ENCODE measurements around the gene KLF1.

KLF1 gene

DNA sequence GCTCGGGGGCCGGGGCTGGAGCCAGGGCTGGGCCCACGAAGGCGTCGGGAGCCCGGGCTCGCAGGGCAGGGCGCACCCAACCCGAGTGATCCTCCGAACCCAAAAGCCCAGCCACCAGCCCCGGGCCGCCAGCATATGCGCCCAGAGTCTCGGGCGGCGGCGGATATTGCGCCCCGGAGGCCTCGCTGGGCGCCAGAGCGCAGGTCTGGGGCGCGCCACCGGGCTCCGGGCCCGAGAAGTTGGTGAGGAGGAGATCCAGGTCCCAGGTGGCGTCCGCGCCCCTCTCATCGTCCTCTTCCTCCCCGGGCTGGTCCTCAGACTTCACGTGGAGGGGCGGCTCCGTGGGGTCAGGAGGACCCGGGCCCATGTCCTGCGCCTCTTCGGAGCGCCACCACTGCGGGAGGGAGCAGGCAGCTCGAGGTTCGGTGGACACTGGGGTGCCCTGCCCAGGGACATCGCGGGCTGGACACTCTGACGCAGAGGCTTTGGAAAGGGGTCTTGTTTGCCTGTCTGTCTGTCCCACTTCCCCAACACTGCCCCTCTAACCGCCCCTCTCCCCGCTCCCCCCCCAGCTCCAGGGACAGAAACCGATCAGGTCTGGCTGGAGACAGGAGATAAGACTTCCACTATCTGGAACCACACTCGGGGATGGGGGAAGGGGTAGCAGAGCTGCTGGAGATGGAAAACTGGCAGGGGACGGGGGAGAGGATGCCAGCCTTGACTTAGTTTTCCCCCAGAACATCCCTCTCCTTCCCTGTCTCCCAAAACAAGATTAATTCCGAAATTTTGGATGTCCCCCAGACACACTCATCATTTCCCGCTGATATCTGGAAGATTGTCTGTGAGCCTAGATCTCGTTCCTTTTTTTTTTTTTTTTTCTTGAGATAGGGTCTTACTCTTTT lies 1.0 kb downstream of the KLF1 start:
- H3K36me3 ChIP-seq (ENCODE audit: low read depth): no peaks in the 10 kb centered on the region
- TF ChIP-seq, protein P1, sequence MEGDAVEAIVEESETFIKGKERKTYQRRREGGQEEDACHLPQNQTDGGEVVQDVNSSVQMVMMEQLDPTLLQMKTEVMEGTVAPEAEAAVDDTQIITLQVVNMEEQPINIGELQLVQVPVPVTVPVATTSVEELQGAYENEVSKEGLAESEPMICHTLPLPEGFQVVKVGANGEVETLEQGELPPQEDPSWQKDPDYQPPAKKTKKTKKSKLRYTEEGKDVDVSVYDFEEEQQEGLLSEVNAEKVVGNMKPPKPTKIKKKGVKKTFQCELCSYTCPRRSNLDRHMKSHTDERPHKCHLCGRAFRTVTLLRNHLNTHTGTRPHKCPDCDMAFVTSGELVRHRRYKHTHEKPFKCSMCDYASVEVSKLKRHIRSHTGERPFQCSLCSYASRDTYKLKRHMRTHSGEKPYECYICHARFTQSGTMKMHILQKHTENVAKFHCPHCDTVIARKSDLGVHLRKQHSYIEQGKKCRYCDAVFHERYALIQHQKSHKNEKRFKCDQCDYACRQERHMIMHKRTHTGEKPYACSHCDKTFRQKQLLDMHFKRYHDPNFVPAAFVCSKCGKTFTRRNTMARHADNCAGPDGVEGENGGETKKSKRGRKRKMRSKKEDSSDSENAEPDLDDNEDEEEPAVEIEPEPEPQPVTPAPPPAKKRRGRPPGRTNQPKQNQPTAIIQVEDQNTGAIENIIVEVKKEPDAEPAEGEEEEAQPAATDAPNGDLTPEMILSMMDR (IDR thresholded peaks at IDR 0.05; ENCODE audit: poor library complexity, severe bottlenecking): peak; percentile 43
- H3K27me3 ChIP-seq (ENCODE audit: insufficient read depth, poor library complexity, severe bottlenecking): no peaks in the 10 kb centered on the region
- H3K4me3 ChIP-seq (ENCODE audit: severe bottlenecking): peak overlapping the region; percentile 28
- no peaks in the 10 kb centered on the region for H3K4me1 ChIP-seq (ENCODE audit: insufficient read depth, poor library complexity, severe bottlenecking)
- H3K27ac ChIP-seq (ENCODE audit: poor library complexity, severe bottlenecking): no peak overlapping the region
- DNase-seq (ENCODE audit: low spot score) (no peak), ATAC-seq (ENCODE audit: low read depth) (no peak)
- H3K9me3 ChIP-seq (ENCODE audit: severe bottlenecking): peaks cover 11% of the 10 kb centered on the region

DNA sequence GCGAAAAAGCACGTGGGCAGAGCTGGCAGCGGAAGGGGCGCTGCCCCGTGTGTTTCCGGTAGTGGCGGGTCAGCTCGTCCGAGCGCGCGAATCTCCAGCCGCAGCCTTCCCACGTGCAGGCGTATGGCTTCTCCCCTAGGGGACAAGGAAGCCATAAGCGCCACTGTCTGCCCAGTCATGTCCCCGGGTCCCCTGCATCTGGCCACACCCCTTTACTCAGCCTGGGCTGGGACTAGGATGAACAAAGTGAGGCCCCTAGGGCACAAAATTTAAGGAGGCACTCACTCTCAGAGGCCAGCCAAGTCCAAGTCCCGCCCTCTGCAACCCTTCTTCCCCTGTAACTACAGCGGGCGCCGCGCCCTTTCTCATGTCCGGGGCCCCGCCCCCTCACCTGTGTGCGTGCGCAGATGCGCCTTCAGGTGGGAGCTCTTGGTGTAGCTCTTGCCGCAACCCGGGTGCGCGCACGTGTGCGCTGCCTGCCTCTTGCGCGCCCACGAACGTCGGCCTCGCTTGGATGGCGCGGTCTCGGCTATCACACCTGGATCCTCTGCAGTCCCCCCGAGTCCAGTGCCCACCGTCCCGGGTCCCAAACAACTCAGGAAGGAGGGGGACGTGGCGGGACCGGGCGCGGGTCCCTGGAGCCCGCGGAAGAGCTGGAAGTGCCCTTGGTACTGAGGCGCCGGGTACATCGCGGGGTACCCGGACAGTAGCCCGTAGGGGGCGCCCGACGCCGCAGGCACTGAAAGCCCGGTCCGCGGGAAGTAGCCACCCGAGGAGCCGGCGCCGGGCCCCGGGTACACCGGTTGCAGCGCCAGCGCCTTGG lies 1.9 kb downstream of the KLF1 start:
- no peaks in the 10 kb centered on the region for H3K36me3 ChIP-seq (ENCODE audit: low read depth)
- H3K27me3 ChIP-seq (ENCODE audit: insufficient read depth, poor library complexity, severe bottlenecking): no peaks in the 10 kb centered on the region
- H3K4me1 ChIP-seq (ENCODE audit: insufficient read depth, poor library complexity, severe bottlenecking): no peaks in the 10 kb centered on the region
- ATAC-seq (ENCODE audit: low read depth) (peak; percentile 49), DNase-seq (ENCODE audit: low spot score) (no peak)
- TF ChIP-seq, protein P1 (IDR thresholded peaks at IDR 0.05; ENCODE audit: poor library complexity, severe bottlenecking): peak; percentile 74
- no peak overlapping the region for H3K27ac ChIP-seq (ENCODE audit: poor library complexity, severe bottlenecking)
- H3K4me3 ChIP-seq (ENCODE audit: severe bottlenecking): peak overlapping the region; percentile 28
- H3K9me3 ChIP-seq (ENCODE audit: severe bottlenecking): peaks cover 11% of the 10 kb centered on the region

DNA sequence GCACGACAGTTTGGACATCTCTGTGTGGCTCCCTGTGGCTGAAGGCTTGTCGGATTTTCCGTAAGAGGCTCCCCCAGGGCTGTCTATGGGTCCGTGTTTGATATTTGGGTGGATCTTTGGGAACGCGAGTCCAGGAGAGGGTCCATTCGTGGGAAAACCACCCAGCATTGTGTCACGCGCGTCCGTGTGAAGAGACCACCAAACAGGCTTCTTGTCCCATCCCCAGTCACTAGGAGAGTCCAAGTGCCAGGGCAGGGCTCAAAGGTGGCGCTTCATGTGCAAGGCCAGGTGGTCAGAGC lies 2.4 kb downstream of the KLF1 start:
- DNase-seq (ENCODE audit: low spot score) (no peak), ATAC-seq (ENCODE audit: low read depth) (no peak)
- H3K4me3 ChIP-seq (ENCODE audit: severe bottlenecking): no peak overlapping the region
- H3K27ac ChIP-seq (ENCODE audit: poor library complexity, severe bottlenecking): no peak overlapping the region
- H3K9me3 ChIP-seq (ENCODE audit: severe bottlenecking): peaks cover 11% of the 10 kb centered on the region
- H3K4me1 ChIP-seq (ENCODE audit: insufficient read depth, poor library complexity, severe bottlenecking): no peaks in the 10 kb centered on the region
- no peaks in the 10 kb centered on the region for H3K27me3 ChIP-seq (ENCODE audit: insufficient read depth, poor library complexity, severe bottlenecking)
- H3K36me3 ChIP-seq (ENCODE audit: low read depth): no peaks in the 10 kb centered on the region
- TF ChIP-seq, protein P1 (IDR thresholded peaks at IDR 0.05; ENCODE audit: poor library complexity, severe bottlenecking): no peak

- H3K36me3 ChIP-seq (ENCODE audit: low read depth): no peaks in the 10 kb centered on the region
- no peak overlapping the region for H3K27ac ChIP-seq (ENCODE audit: poor library complexity, severe bottlenecking)
- no peaks in the 10 kb centered on the region for H3K27me3 ChIP-seq (ENCODE audit: insufficient read depth, poor library complexity, severe bottlenecking)
- DNase-seq (ENCODE audit: low spot score) (no peak), ATAC-seq (ENCODE audit: low read depth) (no peak)
- TF ChIP-seq, protein P1 (IDR thresholded peaks at IDR 0.05; ENCODE audit: poor library complexity, severe bottlenecking): no peak
- no peaks in the 10 kb centered on the region for H3K4me1 ChIP-seq (ENCODE audit: insufficient read depth, poor library complexity, severe bottlenecking)
- H3K9me3 ChIP-seq (ENCODE audit: severe bottlenecking): peaks cover 11% of the 10 kb centered on the region
- no peak overlapping the region for H3K4me3 ChIP-seq (ENCODE audit: severe bottlenecking)
Measured at GRCh38 chr19:12884202-12884601, 2.8 kb downstream of the KLF1 start.
